Muscle layer of duodenum (tissue), 2 donors: ENCODE measurements around the gene AURKB.

Source experiments
- H3K27ac ChIP-seq: one replicate; pipeline ENCODE4 v1.7.0; 2013; ENCODE audit warnings: mild to moderate bottlenecking, low read length
- H3K27me3 ChIP-seq: one replicate; pipeline ENCODE4 v1.7.0; 2013; ENCODE audit warnings: low read depth, mild to moderate bottlenecking, control low read depth, low read length
- H3K36me3 ChIP-seq, 2 donors: one replicate each; pipeline ENCODE4 v1.7.0; 2013; ENCODE audit warnings: low read length in 2 of 2, control low read depth in 1 of 2, mild to moderate bottlenecking in 1 of 2; ENCODE audit not compliant: insufficient read depth in 2 of 2, control insufficient read depth in 1 of 2
- H3K4me1 ChIP-seq, 2 donors: one replicate each; pipeline ENCODE4 v1.7.0; 2013; ENCODE audit warnings: low read length in 2 of 2, mild to moderate bottlenecking in 2 of 2, control low read depth in 1 of 2, moderate library complexity in 1 of 2; ENCODE audit not compliant: insufficient read depth in 2 of 2, control insufficient read depth in 1 of 2
- H3K4me3 ChIP-seq, 2 donors: one replicate each; pipeline ENCODE4 v1.7.0; 2013; ENCODE audit warnings: low read length in 2 of 2, low read depth in 1 of 2, mild to moderate bottlenecking in 1 of 2
- H3K9me3 ChIP-seq, 2 donors: one replicate each; pipeline ENCODE4 v1.7.0; 2013; ENCODE audit warnings: low read length in 2 of 2, control low read depth in 1 of 2, mild to moderate bottlenecking in 1 of 2; ENCODE audit not compliant: control insufficient read depth in 1 of 2
- donor health status: healthy.

The AURKB gene

DNA sequence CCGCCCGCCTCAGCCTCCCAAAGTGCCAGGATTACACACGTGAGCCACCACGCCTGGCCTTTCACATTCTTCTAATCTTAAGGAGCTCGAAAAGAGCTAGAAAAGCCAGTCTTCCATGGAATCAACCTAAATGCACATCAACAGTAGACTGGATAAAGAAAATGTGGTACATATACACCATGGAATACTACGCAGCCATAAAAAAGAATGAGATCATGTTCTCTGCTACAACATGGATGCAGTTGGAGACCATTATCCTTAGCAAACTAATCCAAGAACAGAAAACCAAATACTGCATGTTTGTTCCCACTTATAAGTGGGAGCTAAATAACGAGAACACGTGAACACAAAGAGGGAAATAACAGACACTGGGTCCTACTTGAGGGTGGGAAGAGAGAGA lies 34.4 kb upstream of the AURKB start:
- Histone ChIP-seq H3K36me3 (peaks cover 0 to 14% of the 10 kb centered on the region in 2 donors), H3K4me1 (peaks cover 0 to 8% of the 10 kb centered on the region in 2 donors)

DNA sequence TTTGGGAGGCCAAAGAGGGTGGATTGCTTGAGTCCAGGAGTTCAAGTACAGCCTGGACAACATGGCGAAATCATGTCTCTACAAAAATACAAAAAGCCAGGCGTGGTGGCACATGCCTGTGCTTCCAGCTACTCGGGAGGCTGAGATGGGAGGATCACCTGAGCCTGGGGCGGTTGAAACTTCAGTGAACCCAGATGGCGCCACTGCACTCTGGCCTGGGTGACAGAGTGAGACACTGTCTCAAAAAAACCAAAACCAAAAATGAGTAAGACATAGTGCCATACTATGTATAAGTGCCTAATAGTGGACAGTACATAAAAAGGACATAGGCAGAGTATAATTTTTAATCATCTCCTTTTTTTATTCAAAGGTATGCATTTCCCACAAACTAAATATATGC lies 33.5 kb upstream of the AURKB start:
- H3K36me3 ChIP-seq: peaks cover 0 to 19% of the 10 kb centered on the region in 2 donors
- no peak overlapping the region for H3K4me3 ChIP-seq
- H3K27me3 ChIP-seq: no peaks in the 10 kb centered on the region
- peaks cover 0 to 3% of the 10 kb centered on the region in 2 donors for H3K4me1 ChIP-seq
- no peaks in the 10 kb centered on the region for H3K9me3 ChIP-seq
- H3K27ac ChIP-seq: no peak overlapping the region

More for the DNA sequence above, 34.4 kb upstream of the AURKB start:
- no peaks in the 10 kb centered on the region for H3K27me3 ChIP-seq
- H3K27ac ChIP-seq: no peak overlapping the region
- H3K4me3 ChIP-seq: no peak overlapping the region
- no peaks in the 10 kb centered on the region for H3K9me3 ChIP-seq

DNA sequence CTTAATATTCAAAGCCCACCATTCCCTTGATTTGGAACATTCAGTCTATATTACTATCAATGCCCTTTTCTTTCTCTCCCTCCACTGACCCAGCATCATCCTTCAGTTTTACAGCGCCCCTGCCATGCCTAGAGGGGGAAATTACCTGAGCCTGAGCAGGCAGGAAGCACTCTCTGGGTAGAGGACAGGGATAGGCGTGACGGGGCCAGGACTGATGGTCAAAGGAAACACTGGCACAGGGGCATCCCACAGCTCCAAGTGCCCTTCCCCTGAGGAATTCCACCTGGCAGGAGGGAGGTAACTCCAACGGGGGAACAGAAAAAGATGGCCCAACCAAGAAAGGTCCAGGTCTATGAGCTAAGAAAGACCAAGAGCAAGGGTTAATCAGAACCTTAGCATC lies 27.5 kb upstream of the AURKB start:
- Histone ChIP-seq H3K4me1 (no peaks in the 10 kb centered on the region), H3K9me3 (no peaks in the 10 kb centered on the region), H3K27ac (no peak overlapping the region), H3K36me3 (peaks cover 28 to 77% of the 10 kb centered on the region in 2 donors), H3K4me3 (no peak overlapping the region), H3K27me3 (no peaks in the 10 kb centered on the region)

DNA sequence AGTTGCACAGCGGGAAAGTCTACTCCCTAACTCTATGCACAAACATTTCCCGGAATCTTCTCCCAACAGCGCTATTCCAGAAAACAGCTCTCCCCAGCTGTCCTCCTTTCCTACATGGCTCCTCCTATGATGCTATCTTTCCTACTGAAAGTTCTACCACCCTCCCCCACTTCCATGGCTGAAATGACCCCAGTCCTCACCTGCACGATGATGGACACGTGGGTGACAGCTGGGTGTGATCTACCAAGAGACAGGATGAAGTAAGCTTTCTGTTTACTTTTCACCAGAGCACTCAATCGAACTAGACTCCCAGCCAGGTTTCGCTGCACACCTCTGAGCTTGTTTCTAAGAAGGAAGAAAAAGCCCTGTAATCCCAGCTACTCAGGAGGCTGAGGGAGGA lies 26.8 kb upstream of the AURKB start:
- H3K4me3 ChIP-seq: no peak overlapping the region
- H3K27me3 ChIP-seq: no peaks in the 10 kb centered on the region
- H3K9me3 ChIP-seq: no peaks in the 10 kb centered on the region
- H3K36me3 ChIP-seq: peaks cover 35 to 84% of the 10 kb centered on the region in 2 donors
- H3K27ac ChIP-seq: no peak overlapping the region
- no peaks in the 10 kb centered on the region for H3K4me1 ChIP-seq

DNA sequence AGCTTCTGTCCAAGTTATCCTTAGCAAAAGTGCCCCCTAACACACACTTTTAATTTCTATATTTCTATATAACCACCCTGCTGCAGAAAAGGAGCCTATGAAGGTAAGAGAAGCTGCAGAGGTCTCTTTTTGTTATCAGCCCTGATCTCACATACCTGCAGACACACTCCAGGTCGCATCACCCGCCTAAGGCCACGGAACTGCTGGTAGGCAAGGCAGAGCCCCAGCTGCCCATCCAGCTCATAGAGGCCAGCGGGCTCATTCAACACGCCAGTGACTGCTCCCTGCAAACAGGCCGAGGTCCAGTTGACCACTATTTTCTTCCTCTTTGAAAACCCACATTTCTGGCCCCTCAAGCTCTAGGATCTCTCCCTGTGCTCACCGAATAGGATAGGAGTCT lies 25.3 kb upstream of the AURKB start:
- Histone ChIP-seq H3K4me1 (no peaks in the 10 kb centered on the region), H3K27ac (no peak overlapping the region), H3K9me3 (no peaks in the 10 kb centered on the region), H3K27me3 (no peaks in the 10 kb centered on the region), H3K36me3 (peaks cover 48 to 89% of the 10 kb centered on the region in 2 donors), H3K4me3 (no peak overlapping the region)

DNA sequence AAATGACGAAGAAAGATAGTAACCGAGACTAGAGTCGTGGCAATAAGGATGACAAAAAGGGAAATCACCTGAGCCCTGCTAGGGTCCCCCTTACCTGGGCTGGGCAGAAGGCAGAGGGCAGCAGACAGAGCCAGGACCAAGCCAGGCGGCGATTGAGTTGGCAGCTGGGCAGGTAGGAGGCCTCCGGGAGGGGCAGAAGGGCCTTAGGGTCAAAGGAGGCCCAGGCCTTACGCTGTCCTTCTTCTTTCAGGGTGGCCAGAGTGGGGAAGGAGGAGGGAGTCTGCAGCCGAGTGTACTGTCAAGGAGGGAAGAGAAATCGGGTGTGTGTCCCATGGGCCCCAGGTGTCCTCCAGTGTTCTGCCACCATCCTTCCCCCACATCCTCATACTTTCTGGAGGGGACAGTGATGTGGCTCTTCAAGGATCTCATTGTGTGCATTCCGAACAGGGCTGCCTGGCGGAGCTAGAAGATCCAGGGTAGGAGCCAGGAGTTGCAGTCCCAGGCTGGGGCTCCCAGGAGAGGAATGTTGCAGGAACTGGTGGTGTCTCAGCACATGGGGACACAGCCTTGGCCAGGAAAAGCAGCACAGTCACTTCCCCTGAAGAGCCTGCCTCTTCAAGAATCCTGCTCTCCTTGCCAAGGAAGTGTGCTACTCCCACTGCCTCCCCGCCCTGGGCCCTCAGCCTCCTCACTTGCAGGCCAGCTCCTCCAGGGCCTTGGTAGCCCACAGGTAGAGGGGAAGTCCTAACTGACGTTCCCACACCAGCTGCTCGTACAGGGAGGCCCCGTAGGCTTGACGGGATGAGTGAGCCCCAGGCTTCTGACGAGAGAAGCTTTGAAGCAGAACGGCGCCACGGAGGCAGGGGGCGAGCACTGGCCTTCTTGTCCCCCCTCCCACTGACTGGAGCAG lies 24.2 kb upstream of the AURKB start:
- H3K4me3 ChIP-seq: no peak overlapping the region
- H3K4me1 ChIP-seq: no peaks in the 10 kb centered on the region
- H3K36me3 ChIP-seq: peaks cover 58 to 96% of the 10 kb centered on the region in 2 donors
- no peaks in the 10 kb centered on the region for H3K9me3 ChIP-seq
- H3K27me3 ChIP-seq: no peaks in the 10 kb centered on the region
- H3K27ac ChIP-seq: no peak overlapping the region

DNA sequence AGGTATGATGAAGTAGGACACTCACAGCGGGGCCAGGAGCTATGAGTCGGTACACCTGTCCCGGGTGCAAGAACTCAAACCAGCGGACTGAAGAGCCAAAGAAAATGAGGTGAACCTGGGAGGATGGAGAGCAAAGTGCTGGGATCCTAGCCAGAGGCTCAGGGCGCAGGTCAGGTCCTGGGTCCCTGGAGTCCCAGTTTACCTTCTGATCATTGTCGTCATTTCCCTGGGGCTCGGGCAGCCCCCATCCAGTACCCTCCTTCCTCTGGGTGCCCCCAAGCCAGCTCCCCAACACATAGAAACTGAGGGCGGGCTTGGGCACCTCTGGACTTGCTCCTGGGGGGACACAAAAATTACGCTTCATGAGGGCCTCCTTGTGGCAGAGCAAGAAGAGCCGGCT lies 21.3 kb upstream of the AURKB start:
- Histone ChIP-seq H3K27ac (no peak overlapping the region), H3K27me3 (no peaks in the 10 kb centered on the region), H3K36me3 (peaks cover 81 to 95% of the 10 kb centered on the region in 2 donors), H3K4me3 (no peak overlapping the region), H3K4me1 (peaks cover 0 to 7% of the 10 kb centered on the region in 2 donors), H3K9me3 (no peaks in the 10 kb centered on the region)

DNA sequence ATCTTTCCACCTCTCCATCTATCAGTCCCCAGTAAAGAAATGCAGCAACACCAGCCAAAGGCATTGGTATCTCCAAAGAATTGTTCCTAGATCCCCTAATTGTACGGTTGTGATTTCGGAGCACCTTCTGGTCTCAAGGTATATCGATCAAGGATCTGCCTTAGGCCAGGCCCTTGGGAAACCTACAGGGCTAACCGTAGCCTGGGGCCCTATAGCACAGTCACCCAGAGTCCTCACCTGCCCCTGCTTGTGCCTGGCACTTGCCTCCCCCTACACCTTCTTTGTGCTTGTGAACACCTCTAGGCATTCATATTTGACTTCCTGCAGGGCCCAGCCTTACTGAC lies 16.8 kb upstream of the AURKB start:
- H3K4me3 ChIP-seq: peak overlapping the region; percentile 34

DNA sequence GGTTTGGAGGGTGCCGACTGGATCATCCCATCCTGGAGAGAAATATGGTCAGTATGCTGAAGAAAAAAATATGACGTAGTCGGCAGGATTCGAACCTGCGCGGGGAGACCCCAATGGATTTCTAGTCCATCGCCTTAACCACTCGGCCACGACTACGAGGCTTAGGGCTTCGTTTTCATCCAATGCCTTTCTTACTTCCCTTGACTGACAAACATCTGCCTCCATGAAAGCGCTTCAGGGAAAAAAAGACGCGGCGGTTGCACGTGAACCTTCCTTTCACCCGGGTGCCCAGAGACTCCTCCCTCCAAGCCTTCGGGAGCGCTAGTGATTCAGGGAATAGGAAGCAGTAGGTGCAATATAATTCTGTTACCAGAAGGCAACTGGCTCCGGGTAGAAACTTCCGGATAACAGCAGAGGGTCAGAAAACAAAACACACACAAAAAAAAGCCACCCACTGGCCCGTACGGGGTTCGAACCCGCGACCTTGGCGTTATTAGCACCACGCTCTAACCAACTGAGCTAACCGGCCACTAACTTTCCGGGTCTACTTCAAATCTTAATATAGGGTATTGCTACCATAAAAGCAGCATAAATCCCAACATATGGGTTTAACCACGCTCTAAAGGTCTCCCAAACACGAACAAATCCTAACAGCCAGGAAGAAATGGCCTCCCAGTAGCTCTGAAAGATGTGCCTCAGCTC lies 16.3 kb upstream of the AURKB start:
- H3K4me3 ChIP-seq: peak overlapping the region; percentile 34
- H3K36me3 ChIP-seq: peaks cover 44 to 46% of the 10 kb centered on the region in 2 donors
- peaks cover 7 to 18% of the 10 kb centered on the region in 2 donors for H3K4me1 ChIP-seq

More for the DNA sequence above, 16.8 kb upstream of the AURKB start:
- Histone ChIP-seq H3K9me3 (no peaks in the 10 kb centered on the region), H3K27ac (peak overlapping the region; percentile 48), H3K4me1 (peaks cover 7 to 18% of the 10 kb centered on the region in 2 donors), H3K36me3 (peaks cover 50 to 51% of the 10 kb centered on the region in 2 donors), H3K27me3 (no peaks in the 10 kb centered on the region)

DNA sequence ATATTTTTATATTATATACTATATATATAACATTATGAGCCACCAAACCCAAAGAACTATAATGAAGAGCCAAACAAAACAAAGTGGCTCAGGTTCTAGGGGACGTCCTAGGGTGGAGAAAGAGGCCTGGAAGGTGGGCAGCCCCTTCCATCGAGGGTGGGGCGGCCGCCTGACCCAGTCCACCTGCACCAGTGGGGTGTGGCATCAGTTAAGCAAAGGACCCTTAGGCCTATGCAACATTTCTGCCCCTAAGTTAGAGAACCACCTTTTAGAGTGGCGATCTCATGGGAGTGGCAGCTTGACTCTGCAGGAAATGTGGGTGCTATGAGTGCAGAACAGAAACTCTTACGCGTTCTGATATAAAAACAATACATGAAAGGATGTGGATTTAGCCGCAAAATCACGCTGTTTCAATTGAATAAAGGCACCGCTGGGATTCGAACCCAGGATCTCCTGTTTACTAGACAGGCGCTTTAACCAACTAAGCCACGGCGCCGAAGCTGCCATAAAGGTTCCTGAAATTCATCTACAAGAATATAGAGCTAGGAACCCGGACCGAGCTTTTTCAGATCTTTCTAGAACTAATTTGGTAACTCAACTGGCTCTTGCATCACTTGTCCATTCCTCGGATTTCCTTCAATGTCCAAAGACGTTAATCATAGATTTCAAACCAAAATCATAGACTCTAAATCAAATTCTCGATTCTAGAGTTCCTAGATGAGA lies 15.6 kb upstream of the AURKB start:
- H3K9me3 ChIP-seq: no peaks in the 10 kb centered on the region
- H3K27ac ChIP-seq: peak overlapping the region; percentile 48
- H3K4me3 ChIP-seq: peak overlapping the region in 1 of 2 donors; percentile 34
- no peaks in the 10 kb centered on the region for H3K27me3 ChIP-seq
- peaks cover 37 to 39% of the 10 kb centered on the region in 2 donors for H3K36me3 ChIP-seq
- peaks cover 7 to 18% of the 10 kb centered on the region in 2 donors for H3K4me1 ChIP-seq

More for the DNA sequence above, 16.3 kb upstream of the AURKB start:
- Histone ChIP-seq H3K27me3 (no peaks in the 10 kb centered on the region), H3K27ac (peak overlapping the region; percentile 48), H3K9me3 (no peaks in the 10 kb centered on the region)
